Measurements from ENCODE around the gene SLCO4A1. TPM values are rescaled to one million over a fixed set of nuclear protein-coding genes. Genes with fewer than 3 reads are reported as not detected.

SLCO4A1 gene
- total and polyA plus RNA-seq, 2 of the 4 experiments (the other 2 are of a cell fraction), result 0.72 to 1.1 TPM

- Histone ChIP-seq H3K56ac (ENCODE audit: extremely low read depth, insufficient read depth, low read length) (no peak overlapping the region), H2AK9ac (replicated peaks; ENCODE audit: low read depth, low read length, poor library complexity) (no peak overlapping the region), H4K5ac (ENCODE audit: low read depth, low read length) (no peak overlapping the region), H3K79me1 (ENCODE audit: low read depth in 1 of 2, low read length in 2 of 2) (no peaks in the 10 kb centered on the region), H2BK15ac (ENCODE audit: low read depth, low read length) (no peak overlapping the region), H4K91ac (ENCODE audit: insufficient read depth, low read depth, low read length) (no peak overlapping the region), H3K4ac (ENCODE audit: low read depth, low read length) (no peak overlapping the region), H2BK120ac (ENCODE audit: low read depth, low read length) (no peak overlapping the region), H3K9me3 (ENCODE audit: control insufficient read depth, insufficient read depth, low read length) (no peaks in the 10 kb centered on the region), H4K8ac (ENCODE audit: low read depth in 2 of 2, low read length in 2 of 2) (no peak overlapping the region), H2AFZ (replicated peaks; ENCODE audit: low read length, poor library complexity) (no peak overlapping the region), H3K27me3 (ENCODE audit: control insufficient read depth, insufficient read depth, low read length) (no peaks in the 10 kb centered on the region), H3K14ac (replicated peaks; ENCODE audit: low read depth, low read length) (no peak overlapping the region), H3K9ac (ENCODE audit: low read depth, low read length) (no peak overlapping the region), H3K23ac (ENCODE audit: low read depth, low read length) (no peak overlapping the region), H3K9me1 (ENCODE audit: insufficient read depth, low read length) (0 out of 2 replicates have a peak, but pooled peaks cover 5% of the 10 kb centered on the region), H3K4me1 (ENCODE audit: control insufficient read depth, insufficient read depth, low read length) (peaks cover 11% of the 10 kb centered on the region; the same call in 1 of the 2 replicates), H3K4me2 (ENCODE audit: low read depth, low read length) (no peak overlapping the region), H2AK5ac (ENCODE audit: low read depth, low read length) (peak overlapping the region; percentile 26; the same call in 1 of the 2 replicates), H3K4me3 (ENCODE audit: insufficient read depth, low read depth, low read length) (no peak overlapping the region), H2BK5ac (ENCODE audit: low read depth, low read length, poor library complexity, severe bottlenecking) (no peak overlapping the region), H4K20me1 (ENCODE audit: insufficient read depth, low read length) (no peaks in the 10 kb centered on the region), H2BK20ac (ENCODE audit: low read depth, low read length) (no peak overlapping the region), H3K18ac (ENCODE audit: low read depth, low read length) (no peak overlapping the region), H3K36me3 (ENCODE audit: control insufficient read depth, insufficient read depth, low read length) (no peaks in the 10 kb centered on the region), H3K27ac (ENCODE audit: insufficient read depth, low read length) (no peak overlapping the region)
- DNase-seq, result no peak
- ChIA-PET POLR2A (ENCODE audit: unreplicated experiment) (no interaction called here), CTCF (no interaction called here)
- BruUV-seq (replicated peaks), result no TSS peak
- in situ Hi-C loops (cut with MboI; ENCODE audit: low sequenced_read_pairs), result no loop called here
- no peak for TF ChIP-seq BHLHE40 (IDR thresholded peaks at IDR 0.05; ENCODE audit: low read depth, low read length)
- no peak for TF ChIP-seq CTCF (conservative IDR thresholded peaks at IDR 0.05; ENCODE audit: low read depth, low read length)
- no peak for TF ChIP-seq MAFK (IDR thresholded peaks at IDR 0.05; ENCODE audit: low read depth, low read length)
- TF ChIP-seq SMC3 (IDR thresholded peaks at IDR 0.05; ENCODE audit: low read depth, low read length), result no peak
- TF ChIP-seq USF2 (IDR thresholded peaks at IDR 0.05; ENCODE audit: low read depth, low read length), result no peak
- no peak for TF ChIP-seq MXI1 (IDR thresholded peaks at IDR 0.05; ENCODE audit: borderline replicate concordance, low read depth, low read length)
- no peak for TF ChIP-seq MAZ (IDR thresholded peaks at IDR 0.05; ENCODE audit: borderline replicate concordance, low read depth, low read length)
- TF ChIP-seq RFX5 (IDR thresholded peaks at IDR 0.05; ENCODE audit: low read depth, low read length), result no peak
- TF ChIP-seq NFE2L2 (IDR thresholded peaks at IDR 0.05; ENCODE audit: low read depth, low read length), result no peak
- TF ChIP-seq FOS (IDR thresholded peaks at IDR 0.05; ENCODE audit: low read depth, low read length), result no peak
- TF ChIP-seq RCOR1 (IDR thresholded peaks at IDR 0.05; ENCODE audit: insufficient replicate concordance, low read length), result no peak
- no peak for TF ChIP-seq CHD1 (IDR thresholded peaks at IDR 0.05; ENCODE audit: low read depth, low read length)
- no peak for TF ChIP-seq ELK1 (IDR thresholded peaks at IDR 0.05; ENCODE audit: borderline replicate concordance, low read depth, low read length)
- dilution Hi-C loops (cut with HindIII; ENCODE audit: low sequenced_read_pairs, unreplicated experiment), result no loop called here
- WGBS, 2 experiments (ENCODE audit: extremely low coverage in 2 of 2, insufficient read length in 1 of 2), result 86% methylated on average over 19 of the region's 39 CpGs; no CpG with 5 or more reads in 1 of the 2 experiments
- no peak for ATAC-seq (ENCODE audit: low read depth)
- intact Hi-C loops (cut with micrococcal nuclease), result no loop called here
These were observed 14.1 kb downstream of the SLCO4A1 start for GRCh38 chr20:62656197-62656918.

All from IMR-90 (cell line).